PC-9 (cell line): ENCODE data around the gene LARGE1.

ENCODE experiments used
- CTCF ChIP-seq: fragments of 200-600 bp; sonication (generic); conservative IDR thresholded peaks from 2 replicates; pipeline ENCODE4 v1.6.1; 2017; ENCODE audit warnings: mixed run types, antibody characterized with exemption, mild to moderate bottlenecking, moderate library complexity
- EZH2 ChIP-seq: fragments of 200-600 bp; sonication (generic); IDR thresholded peaks from 2 replicates; pipeline ENCODE4 v1.8.0; 2017; ENCODE audit warnings: antibody characterized with exemption, low read depth

- TF ChIP-seq CTCF (no peak), EZH2 (no peak)
Measured at GRCh38 chr22:33542153-33542552, 378.1 kb downstream of the LARGE1 start.
